GM10266 (cell line): ENCODE results near the gene NCK1.

Experiments
- DNase-seq: peaks from one replicate; pipeline ENCODE4 v3.0.0; 2012; ENCODE audit errors: extremely low spot score
- TF ChIP-seq, protein P1 (sequence below): IDR thresholded peaks from 2 replicates; pipeline ENCODE4 v1.5.1; 2012; ENCODE audit warnings: mild to moderate bottlenecking, low read depth; ENCODE audit not compliant: control insufficient read depth, insufficient read depth; ENCODE audit errors: missing control alignments

The NCK1 gene

DNA sequence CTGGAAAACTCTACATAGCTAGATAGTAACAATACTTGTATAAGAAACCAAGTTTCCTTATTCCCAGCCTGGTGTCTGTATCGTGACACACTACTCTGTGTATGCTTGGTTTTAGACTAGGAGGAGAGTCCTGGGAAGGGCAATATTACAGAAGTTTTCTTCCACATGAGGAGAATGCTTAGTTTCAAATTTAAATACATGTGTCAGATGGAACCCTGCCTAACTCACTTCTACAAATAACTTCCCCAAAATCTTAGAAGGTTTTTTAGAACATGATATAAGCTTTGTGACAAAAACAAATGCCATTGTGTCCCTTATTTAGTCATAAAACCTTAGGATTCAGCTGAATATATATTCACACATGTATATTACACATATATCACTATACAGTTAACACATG is 88.6 kb downstream of the NCK1 start:
- DNase-seq: no peak
- TF ChIP-seq, protein P1, sequence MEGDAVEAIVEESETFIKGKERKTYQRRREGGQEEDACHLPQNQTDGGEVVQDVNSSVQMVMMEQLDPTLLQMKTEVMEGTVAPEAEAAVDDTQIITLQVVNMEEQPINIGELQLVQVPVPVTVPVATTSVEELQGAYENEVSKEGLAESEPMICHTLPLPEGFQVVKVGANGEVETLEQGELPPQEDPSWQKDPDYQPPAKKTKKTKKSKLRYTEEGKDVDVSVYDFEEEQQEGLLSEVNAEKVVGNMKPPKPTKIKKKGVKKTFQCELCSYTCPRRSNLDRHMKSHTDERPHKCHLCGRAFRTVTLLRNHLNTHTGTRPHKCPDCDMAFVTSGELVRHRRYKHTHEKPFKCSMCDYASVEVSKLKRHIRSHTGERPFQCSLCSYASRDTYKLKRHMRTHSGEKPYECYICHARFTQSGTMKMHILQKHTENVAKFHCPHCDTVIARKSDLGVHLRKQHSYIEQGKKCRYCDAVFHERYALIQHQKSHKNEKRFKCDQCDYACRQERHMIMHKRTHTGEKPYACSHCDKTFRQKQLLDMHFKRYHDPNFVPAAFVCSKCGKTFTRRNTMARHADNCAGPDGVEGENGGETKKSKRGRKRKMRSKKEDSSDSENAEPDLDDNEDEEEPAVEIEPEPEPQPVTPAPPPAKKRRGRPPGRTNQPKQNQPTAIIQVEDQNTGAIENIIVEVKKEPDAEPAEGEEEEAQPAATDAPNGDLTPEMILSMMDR: no peak

DNA sequence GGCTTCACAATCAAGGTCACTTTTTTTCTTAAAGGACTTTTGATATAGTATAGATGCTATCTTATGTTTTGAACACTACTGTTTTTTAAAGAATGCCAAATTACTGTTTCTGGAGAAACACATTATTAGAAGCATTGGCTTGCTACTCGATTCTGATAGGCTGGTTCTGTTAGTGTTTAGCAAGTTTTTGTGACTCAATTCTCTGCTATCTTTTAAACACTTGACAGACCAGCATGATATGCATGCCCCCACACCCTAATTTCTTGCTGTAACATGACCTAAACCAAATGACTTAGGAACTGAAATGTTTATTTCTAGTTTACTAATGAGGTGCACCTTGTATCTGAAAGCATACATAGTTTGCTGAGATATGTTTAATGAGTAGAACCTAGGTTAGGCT is 90.3 kb downstream of the NCK1 start:
- DNase-seq: no peak
- TF ChIP-seq, protein P1: no peak

DNA sequence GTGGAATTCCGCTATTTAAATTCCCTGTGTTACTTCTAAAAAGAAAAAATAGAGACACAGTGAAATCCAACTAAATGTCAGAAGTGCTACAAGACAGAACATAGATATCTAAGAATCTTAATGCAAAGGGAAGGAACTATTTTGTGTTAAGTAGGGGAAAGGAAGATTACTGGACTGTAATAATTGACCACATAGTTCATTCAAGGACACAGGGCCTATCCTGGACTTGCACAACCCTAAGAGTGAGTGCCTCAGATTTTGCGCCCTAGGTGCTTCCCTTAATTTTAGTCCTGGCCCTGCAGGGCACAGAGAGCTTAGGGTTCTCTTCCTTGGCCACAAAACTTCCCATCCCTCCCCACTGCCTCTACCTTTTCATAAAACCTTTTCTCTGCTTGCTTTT is 92.2 kb downstream of the NCK1 start:
- no peak for DNase-seq
- TF ChIP-seq, protein P1: no peak

DNA sequence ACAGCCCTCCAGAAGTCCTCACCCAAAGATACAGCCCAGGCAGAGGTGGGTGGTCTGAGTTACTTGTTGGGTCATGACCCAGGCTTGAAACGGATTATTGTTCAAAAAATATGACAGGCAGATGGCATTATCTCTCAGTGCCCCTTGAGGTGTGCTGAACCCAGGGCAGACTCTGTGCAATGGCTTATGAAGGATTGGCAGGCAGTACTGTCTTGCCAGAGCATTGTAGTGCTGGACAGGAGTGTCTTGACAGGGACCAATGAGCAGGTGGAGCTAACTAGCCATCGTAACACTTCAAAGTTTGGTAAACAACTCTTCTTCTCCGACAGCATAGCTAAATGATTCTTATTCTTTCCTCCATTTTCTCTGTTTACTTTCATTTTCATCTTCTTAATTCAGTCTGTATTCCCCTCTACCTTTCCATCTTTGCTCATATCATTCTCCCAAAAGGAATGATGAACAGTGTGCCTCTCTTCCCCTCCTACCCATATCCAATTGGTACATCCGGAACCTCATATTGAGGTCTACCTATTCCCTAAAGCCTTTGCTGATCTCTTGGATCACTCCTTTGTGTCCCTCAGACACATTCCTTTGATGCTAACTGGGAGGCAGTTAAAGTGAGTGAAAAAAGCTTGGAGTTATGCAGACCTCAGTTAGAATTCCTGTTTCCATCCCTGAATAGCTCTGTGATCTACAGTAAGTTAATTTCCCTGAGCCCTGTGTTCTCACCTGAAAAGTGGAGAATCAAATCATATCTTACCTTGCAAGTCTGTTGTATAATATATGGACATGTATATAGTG is 93.2 kb downstream of the NCK1 start:
- TF ChIP-seq, protein P1: no peak
- no peak for DNase-seq

DNA sequence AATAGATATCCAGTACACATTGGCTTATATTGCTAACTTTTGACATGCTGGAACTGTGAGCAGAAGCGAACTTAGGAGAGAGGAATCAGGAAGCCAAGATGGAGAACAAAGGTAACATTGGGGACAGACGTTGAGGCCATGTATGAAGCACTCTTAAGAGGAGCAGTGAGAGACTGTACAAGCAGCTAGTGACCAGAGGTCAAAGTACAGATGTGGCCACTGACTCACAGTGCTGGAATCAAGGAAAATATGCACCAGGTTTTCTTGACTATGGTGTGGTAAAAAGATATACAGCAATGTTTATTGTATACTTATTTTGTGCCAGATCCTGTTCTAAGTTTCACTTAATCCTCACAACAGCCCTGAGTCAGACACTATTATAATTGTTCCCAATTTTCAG is 93.8 kb downstream of the NCK1 start:
- DNase-seq: no peak
- TF ChIP-seq, protein P1: no peak

DNA sequence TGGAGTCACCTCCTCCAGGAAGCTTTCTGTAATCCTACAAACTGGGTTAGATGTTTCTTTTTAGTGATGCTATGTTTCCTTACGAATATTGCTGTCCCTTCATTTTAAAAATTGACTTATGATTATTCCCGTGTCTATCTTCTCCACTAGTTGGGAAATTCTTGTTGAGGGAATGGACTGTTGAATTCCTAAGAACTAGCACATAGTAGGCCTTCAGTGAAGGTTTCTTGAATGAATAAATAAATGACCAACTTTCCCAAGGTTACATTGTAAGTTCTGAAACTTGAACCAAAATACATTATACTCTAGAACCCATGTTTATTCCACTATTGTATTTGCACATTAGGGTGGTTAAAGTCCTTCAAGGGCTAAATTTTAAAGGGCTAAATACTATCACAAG is 95.0 kb downstream of the NCK1 start:
- TF ChIP-seq, protein P1: no peak
- DNase-seq: no peak

DNA sequence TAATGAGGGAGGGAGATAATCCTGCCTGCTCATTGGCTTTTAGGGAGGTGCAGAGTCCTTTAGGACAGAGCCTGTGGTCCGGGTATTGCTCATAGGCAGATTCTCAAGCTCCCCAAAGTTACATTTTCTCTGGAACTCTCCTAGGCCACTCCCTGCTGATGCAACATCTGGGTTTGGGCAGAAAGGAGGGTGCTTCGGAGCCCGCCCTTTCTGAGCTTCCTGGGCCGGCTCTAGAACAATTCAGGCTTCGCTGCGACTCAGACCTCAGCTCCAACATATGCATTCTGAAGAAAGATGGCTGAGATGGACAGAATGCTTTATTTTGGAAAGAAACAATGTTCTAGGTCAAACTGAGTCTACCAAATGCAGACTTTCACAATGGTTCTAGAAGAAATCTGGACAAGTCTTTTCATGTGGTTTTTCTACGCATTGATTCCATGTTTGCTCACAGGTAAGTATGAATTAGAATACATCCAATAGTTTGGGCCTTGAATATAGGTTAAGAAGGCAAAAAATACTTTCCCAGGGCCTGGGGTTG is 95.8 kb downstream of the NCK1 start, which contains the start of gene IL20RB:
TSS of gene IL20RB (plus strand) at position 233 of the 538 bp plus-strand sequence. CDS start at position 364, 131 bp downstream.
- TF ChIP-seq, protein P1: no peak
- DNase-seq: no peak
